IPS-18a (cell line): ENCODE measurements around the gene VILL.

ENCODE experiments used
- H3K27ac ChIP-seq: one replicate; pipeline ENCODE4 v1.5.1; 2013; ENCODE audit warnings: low read length
- H3K27me3 ChIP-seq: one replicate; pipeline ENCODE4 v1.6.1; 2013; ENCODE audit warnings: mild to moderate bottlenecking, low read length; ENCODE audit not compliant: control insufficient read depth, insufficient read depth
- H3K36me3 ChIP-seq: one replicate; pipeline ENCODE4 v1.6.1; 2013; ENCODE audit warnings: low read depth, low read length; ENCODE audit not compliant: control insufficient read depth
- H3K4me1 ChIP-seq: one replicate; pipeline ENCODE4 v1.6.1; 2013; ENCODE audit warnings: low read depth, low read length; ENCODE audit not compliant: control insufficient read depth
- H3K4me3 ChIP-seq: one replicate; pipeline ENCODE4 v1.5.1; 2013; ENCODE audit warnings: low read length
- H3K9ac ChIP-seq: one replicate; pipeline ENCODE4 v1.6.1; 2013; ENCODE audit warnings: mild to moderate bottlenecking, low read length, moderate library complexity
- H3K9me3 ChIP-seq: one replicate; pipeline ENCODE4 v1.6.1; 2013; ENCODE audit warnings: low read depth, low read length; ENCODE audit not compliant: control insufficient read depth

The VILL gene

DNA sequence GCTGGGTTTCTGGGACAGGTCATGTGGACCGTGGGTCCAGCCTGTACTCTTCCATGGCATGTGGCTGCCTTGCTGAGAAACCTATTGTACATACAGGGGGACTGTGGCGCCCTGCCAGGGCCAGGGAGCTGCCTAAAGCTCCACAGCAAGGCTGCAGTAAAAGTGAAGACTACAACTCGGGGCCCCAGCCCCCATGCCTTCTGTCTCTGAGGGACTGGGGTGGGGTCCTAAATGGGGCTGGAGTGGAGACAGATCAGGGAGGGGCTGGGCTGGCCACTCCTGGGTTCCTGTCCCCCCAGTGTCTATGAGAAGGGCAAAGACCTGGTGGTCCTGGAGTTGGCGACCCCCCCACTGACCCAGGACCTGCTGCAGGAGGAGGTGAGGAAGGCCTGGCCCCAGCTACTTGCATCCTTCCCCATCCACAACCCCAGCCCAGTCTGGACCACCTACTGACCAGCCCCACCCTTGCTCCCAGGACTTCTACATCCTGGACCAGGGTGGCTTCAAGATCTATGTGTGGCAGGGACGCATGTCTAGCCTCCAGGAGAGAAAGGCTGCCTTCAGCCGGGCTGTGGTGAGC, 7.3 kb downstream of the VILL start:
- H3K9ac ChIP-seq: no peak overlapping the region

GRCh38 chr3:37999836-38000235, 9.2 kb downstream of the VILL start:
- no peaks in the 10 kb centered on the region for H3K4me1 ChIP-seq
- no peaks in the 10 kb centered on the region for H3K9me3 ChIP-seq

More for the DNA sequence above, 7.3 kb downstream of the VILL start:
- Histone ChIP-seq H3K9me3 (no peaks in the 10 kb centered on the region), H3K36me3 (no peaks in the 10 kb centered on the region), H3K27me3 (peaks cover 11% of the 10 kb centered on the region), H3K27ac (no peak overlapping the region), H3K4me3 (no peak overlapping the region), H3K4me1 (peaks cover 7% of the 10 kb centered on the region)

DNA sequence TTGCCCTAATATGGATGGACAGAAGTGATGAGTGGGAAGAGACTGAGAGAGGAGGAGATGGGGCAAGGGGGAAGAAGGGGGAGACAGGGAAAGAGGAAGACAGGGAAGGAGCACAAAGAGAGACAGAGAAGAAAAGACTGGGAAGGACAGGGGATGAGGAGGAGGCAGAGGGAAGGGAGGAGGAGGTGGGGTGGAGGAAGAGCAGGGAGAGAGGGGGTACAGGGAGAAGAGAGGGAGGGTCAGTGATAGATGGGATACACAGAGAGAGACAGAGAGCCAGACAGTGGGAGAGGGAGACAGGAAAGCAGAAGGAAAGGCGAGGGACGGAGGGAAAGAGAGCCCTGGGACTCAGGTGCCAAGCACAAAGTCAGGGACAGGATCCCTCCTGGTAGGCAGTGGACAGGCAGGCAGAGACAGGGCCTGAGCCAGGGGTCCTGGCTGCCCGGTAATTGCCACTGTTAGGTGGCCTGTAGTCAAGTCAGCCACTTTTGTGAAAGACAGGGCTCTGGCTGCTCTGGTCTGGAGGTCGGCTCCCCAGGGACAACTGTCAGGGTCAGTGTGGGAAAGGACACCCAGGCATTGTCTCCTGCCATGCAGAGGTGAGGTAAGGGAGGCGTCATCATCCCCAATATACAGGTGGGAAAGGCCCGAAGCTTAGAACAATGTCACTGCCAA, 9.8 kb downstream of the VILL start:
- no peak overlapping the region for H3K27ac ChIP-seq

More at GRCh38 chr3:37999836-38000235, 9.2 kb downstream of the VILL start:
- Histone ChIP-seq H3K9ac (no peak overlapping the region), H3K4me3 (no peak overlapping the region), H3K36me3 (no peaks in the 10 kb centered on the region), H3K27ac (no peak overlapping the region), H3K27me3 (peaks cover 11% of the 10 kb centered on the region)

GRCh38 chr3:38000965-38001455, 10.4 kb downstream of the VILL start:
- H3K4me1 ChIP-seq: no peaks in the 10 kb centered on the region
- H3K27me3 ChIP-seq: peaks cover 11% of the 10 kb centered on the region
- no peak overlapping the region for H3K27ac ChIP-seq
- H3K4me3 ChIP-seq: no peak overlapping the region
- H3K9ac ChIP-seq: no peak overlapping the region
- H3K9me3 ChIP-seq: no peaks in the 10 kb centered on the region
- no peaks in the 10 kb centered on the region for H3K36me3 ChIP-seq

More for the DNA sequence above, 9.8 kb downstream of the VILL start:
- Histone ChIP-seq H3K9ac (no peak overlapping the region), H3K27me3 (peaks cover 11% of the 10 kb centered on the region), H3K4me1 (no peaks in the 10 kb centered on the region), H3K9me3 (no peaks in the 10 kb centered on the region), H3K4me3 (no peak overlapping the region), H3K36me3 (no peaks in the 10 kb centered on the region)

GRCh38 chr3:38001456-38002081, 11.0 kb downstream of the VILL start:
- Histone ChIP-seq H3K36me3 (no peaks in the 10 kb centered on the region), H3K27ac (no peak overlapping the region), H3K27me3 (peaks cover 11% of the 10 kb centered on the region), H3K9ac (no peak overlapping the region), H3K9me3 (no peaks in the 10 kb centered on the region), H3K4me1 (no peaks in the 10 kb centered on the region), H3K4me3 (no peak overlapping the region)

- Histone ChIP-seq H3K4me1 (no peaks in the 10 kb centered on the region), H3K36me3 (peaks cover 2% of the 10 kb centered on the region), H3K9ac (no peak overlapping the region)
Measured at GRCh38 chr3:38002291-38002876, 11.8 kb downstream of the VILL start.

GRCh38 chr3:38002940-38003339, 12.4 kb downstream of the VILL start:
- Histone ChIP-seq H3K9ac (no peak overlapping the region), H3K4me3 (no peak overlapping the region), H3K4me1 (no peaks in the 10 kb centered on the region), H3K27me3 (peaks cover 7% of the 10 kb centered on the region), H3K9me3 (no peaks in the 10 kb centered on the region), H3K36me3 (peaks cover 6% of the 10 kb centered on the region), H3K27ac (no peak overlapping the region)

More at GRCh38 chr3:38002291-38002876, 11.8 kb downstream of the VILL start:
- Histone ChIP-seq H3K4me3 (no peak overlapping the region), H3K27me3 (peaks cover 11% of the 10 kb centered on the region), H3K9me3 (no peaks in the 10 kb centered on the region), H3K27ac (no peak overlapping the region)

- no peak overlapping the region for H3K27ac ChIP-seq
Measured at GRCh38 chr3:38003371-38003816, 12.8 kb downstream of the VILL start.

DNA sequence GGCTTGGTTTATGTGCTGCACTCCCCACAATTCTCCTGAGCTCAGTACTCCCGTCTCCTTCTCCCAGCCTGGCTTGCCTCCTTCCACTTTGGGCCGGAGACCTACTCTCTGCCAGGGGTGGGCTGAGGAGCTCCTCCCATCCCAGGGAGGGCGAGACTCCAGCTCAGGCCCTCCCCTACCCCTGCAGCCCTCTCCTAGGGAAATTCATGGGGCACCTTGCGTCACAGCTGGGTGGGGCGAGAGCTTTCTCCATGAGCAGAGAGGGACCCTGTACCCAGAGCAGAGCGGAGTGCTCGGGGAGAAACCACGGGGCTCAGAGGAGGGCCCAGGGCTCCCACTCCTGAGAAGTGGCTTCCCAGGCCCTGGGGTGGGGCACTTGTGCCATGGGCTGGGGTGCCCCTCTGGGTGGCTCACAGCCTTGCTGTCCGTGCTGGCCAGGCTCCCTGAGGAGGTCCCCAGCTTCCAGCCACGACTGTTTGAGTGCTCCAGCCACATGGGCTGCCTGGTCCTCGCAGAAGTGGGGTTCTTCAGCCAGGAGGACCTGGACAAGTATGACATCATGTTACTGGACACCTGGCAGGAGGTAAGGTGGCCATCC, 13.3 kb downstream of the VILL start:
- Histone ChIP-seq H3K36me3 (peaks cover 10% of the 10 kb centered on the region), H3K4me3 (no peak overlapping the region), H3K27ac (no peak overlapping the region), H3K27me3 (no peaks in the 10 kb centered on the region), H3K9ac (no peak overlapping the region), H3K9me3 (no peaks in the 10 kb centered on the region), H3K4me1 (no peaks in the 10 kb centered on the region)

More at GRCh38 chr3:38003371-38003816, 12.8 kb downstream of the VILL start:
- Histone ChIP-seq H3K9ac (no peak overlapping the region), H3K36me3 (peaks cover 10% of the 10 kb centered on the region), H3K4me3 (no peak overlapping the region), H3K4me1 (no peaks in the 10 kb centered on the region), H3K27me3 (peaks cover 2% of the 10 kb centered on the region), H3K9me3 (no peaks in the 10 kb centered on the region)

DNA sequence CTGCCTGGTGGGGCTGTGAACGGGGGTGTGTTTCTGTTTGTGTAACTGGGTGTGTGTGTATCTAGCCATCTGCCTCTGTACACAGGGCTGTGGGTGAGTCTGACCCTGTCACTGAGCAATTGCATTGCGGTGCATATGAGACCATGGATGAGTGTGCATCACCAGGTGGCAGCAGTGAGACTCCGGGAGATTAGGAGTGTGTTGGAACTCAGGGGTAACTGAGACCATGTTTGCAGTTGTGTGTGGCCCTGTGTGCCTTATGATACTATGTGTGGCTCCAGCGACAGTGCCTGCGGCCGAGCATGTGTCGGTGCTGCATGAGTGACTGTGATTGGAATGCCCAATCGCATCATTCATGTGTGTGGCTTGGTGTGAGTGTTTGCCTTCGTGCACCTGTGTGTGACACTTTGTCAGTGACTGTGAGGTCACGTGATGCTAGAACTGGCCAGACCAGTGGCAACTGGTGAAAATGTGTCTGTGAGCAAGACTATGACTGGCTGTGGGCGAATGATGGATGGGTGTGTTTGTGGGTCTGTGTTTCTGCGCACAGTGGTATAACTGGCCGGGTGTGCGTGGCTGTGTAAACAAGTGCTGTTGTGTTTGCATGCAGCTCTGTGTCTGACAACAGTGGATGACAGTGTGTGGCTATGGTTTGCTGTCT, 14.0 kb downstream of the VILL start:
- Histone ChIP-seq H3K9me3 (no peaks in the 10 kb centered on the region), H3K36me3 (peaks cover 10% of the 10 kb centered on the region), H3K27me3 (no peaks in the 10 kb centered on the region), H3K27ac (no peak overlapping the region), H3K9ac (no peak overlapping the region), H3K4me1 (no peaks in the 10 kb centered on the region), H3K4me3 (no peak overlapping the region)
